AG10803 (cell line): ENCODE data around the gene MYLK2.

ENCODE experiments used
- DNase-seq: peaks from one replicate; pipeline ENCODE4 v3.0.0; 2010; ENCODE audit warnings: low read depth
- H3K4me3 ChIP-seq: 2 replicates; pipeline ENCODE4 v1.5.1; 2011; ENCODE audit warnings: mild to moderate bottlenecking, low read length, control low read depth
- CTCF ChIP-seq: conservative IDR thresholded peaks from 2 replicates; pipeline ENCODE4 v1.5.1; 2011; ENCODE audit warnings: mild to moderate bottlenecking, low read length, control low read depth, inconsistent platforms

MYLK2 gene

GRCh38 chr20:31848088-31848999 lies 29.2 kb downstream of the MYLK2 start:
- TF ChIP-seq CTCF: no peak
- DNase-seq: no peak
- H3K4me3 ChIP-seq: no peak overlapping the region

GRCh38 chr20:31849306-31849930 lies 30.3 kb downstream of the MYLK2 start:
- no peak for TF ChIP-seq CTCF
- no peak for DNase-seq
- no peak overlapping the region for H3K4me3 ChIP-seq

- DNase-seq: no peak
- H3K4me3 ChIP-seq: no peak overlapping the region
- no peak for TF ChIP-seq CTCF
Observed at GRCh38 chr20:31851240-31851955, 32.2 kb downstream of the MYLK2 start.

- TF ChIP-seq CTCF: no peak
- DNase-seq: no peak
- H3K4me3 ChIP-seq: no peak overlapping the region
Observed at GRCh38 chr20:31853481-31853880, 34.3 kb downstream of the MYLK2 start.

- DNase-seq: no peak
- TF ChIP-seq CTCF: no peak
- H3K4me3 ChIP-seq: no peak overlapping the region
Observed at GRCh38 chr20:31856516-31856915, 37.4 kb downstream of the MYLK2 start.

- no peak for DNase-seq
- H3K4me3 ChIP-seq: no peak overlapping the region
- no peak for TF ChIP-seq CTCF
Observed at GRCh38 chr20:31857861-31858759, 39.0 kb downstream of the MYLK2 start.
